Measurements from ENCODE around the gene ACP3.

DNA sequence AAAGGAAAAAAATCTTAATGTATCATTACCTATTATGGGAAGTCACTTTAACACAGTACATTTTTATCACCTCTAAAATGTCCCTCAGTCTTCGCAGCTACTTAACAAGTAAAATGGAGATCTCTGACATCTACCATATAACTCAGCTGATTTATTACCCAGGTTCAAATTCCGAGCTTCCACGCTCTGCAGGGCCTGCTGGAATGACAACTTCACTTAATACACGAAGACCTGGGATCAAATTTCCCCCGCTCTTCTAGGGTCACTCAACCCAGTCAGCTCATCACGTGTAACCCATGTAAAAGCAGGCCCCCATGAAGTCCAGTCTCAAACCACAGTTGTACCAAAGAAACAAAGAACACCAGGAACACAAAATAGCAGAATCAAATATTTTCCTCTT is 44.2 kb upstream of the ACP3 start:
- TF ChIP-seq, protein P1, sequence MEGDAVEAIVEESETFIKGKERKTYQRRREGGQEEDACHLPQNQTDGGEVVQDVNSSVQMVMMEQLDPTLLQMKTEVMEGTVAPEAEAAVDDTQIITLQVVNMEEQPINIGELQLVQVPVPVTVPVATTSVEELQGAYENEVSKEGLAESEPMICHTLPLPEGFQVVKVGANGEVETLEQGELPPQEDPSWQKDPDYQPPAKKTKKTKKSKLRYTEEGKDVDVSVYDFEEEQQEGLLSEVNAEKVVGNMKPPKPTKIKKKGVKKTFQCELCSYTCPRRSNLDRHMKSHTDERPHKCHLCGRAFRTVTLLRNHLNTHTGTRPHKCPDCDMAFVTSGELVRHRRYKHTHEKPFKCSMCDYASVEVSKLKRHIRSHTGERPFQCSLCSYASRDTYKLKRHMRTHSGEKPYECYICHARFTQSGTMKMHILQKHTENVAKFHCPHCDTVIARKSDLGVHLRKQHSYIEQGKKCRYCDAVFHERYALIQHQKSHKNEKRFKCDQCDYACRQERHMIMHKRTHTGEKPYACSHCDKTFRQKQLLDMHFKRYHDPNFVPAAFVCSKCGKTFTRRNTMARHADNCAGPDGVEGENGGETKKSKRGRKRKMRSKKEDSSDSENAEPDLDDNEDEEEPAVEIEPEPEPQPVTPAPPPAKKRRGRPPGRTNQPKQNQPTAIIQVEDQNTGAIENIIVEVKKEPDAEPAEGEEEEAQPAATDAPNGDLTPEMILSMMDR (IDR thresholded peaks at IDR 0.05; ENCODE audit: low read depth, low read length, missing input control) = no peak
- TF ChIP-seq SP1 (IDR thresholded peaks at IDR 0.05) (no peak), JUND (IDR thresholded peaks at IDR 0.05) (no peak)
- TF ChIP-seq, protein P2, sequence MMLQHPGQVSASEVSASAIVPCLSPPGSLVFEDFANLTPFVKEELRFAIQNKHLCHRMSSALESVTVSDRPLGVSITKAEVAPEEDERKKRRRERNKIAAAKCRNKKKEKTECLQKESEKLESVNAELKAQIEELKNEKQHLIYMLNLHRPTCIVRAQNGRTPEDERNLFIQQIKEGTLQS (IDR thresholded peaks at IDR 0.05) = no peak
